HEK293 (cell line): ENCODE results near the gene KCNK2.

Experiments
- CTCF ChIA-PET: fragments of 350-600 bp; formaldehyde crosslinking; extraction: SDS; loops from one replicate; lab custom pipeline; 2021; ENCODE audit warnings: antibody characterized with exemption; lab: Yijun Ruan, JAX
- POLR2A ChIA-PET: fragments of 300-600 bp; formaldehyde crosslinking; extraction: SDS; loops from one replicate; lab custom pipeline; 2020; ENCODE audit warnings: antibody characterized with exemption, inconsistent platforms; lab: Yijun Ruan, JAX
- H3K27ac ChIP-seq: fragments of 200-500 bp; sonication (Bioruptor generic); 2 replicates; pipeline ENCODE4 v1.5.1; 2014; ENCODE audit warnings: low read depth, low read length, control low read depth, inconsistent platforms; ENCODE audit errors: extremely low read depth
- H3K36me3 ChIP-seq, 2 experiments: fragments of 200-500 bp in 1 of 2; sonication (Bioruptor generic) in 1 of 2; 1 replicate in 1 of 2; 2 replicates in 1 of 2; pipeline ENCODE4 v1.5.1; 2014 to 2017; ENCODE audit warnings: inconsistent platforms in 2 of 2, low read length in 2 of 2; ENCODE audit not compliant: control insufficient read depth in 2 of 2, insufficient read depth in 1 of 2
- H3K4me1 ChIP-seq: fragments of 200-500 bp; sonication (Bioruptor generic); 2 replicates; pipeline ENCODE4 v1.5.1; 2014; ENCODE audit warnings: mild to moderate bottlenecking, low read length, inconsistent platforms; ENCODE audit not compliant: control insufficient read depth, insufficient read depth
- H3K4me3 ChIP-seq: 2 replicates; pipeline ENCODE4 v1.5.1; 2011; ENCODE audit warnings: low read depth, mild to moderate bottlenecking, control low read depth, low read length, moderate library complexity
- H3K9me3 ChIP-seq: fragments of 200-500 bp; sonication (Bioruptor generic); 2 replicates; pipeline ENCODE4 v1.5.1; 2014; ENCODE audit warnings: low read depth, low read length, inconsistent platforms; ENCODE audit not compliant: control insufficient read depth, insufficient read depth
- FEZF1 ChIP-seq: fragments of 450-650 bp; formaldehyde crosslinking; IDR thresholded peaks from 2 replicates; pipeline ENCODE4 v1.5.1; 2016; ENCODE audit warnings: missing biosample characterization, missing genetic modification characterization
- GFI1B ChIP-seq: fragments of 450-650 bp; formaldehyde crosslinking; IDR thresholded peaks from 2 replicates; pipeline ENCODE4 v1.5.1; 2016; ENCODE audit warnings: missing biosample characterization, missing genetic modification characterization
- GLIS2 ChIP-seq: fragments of 450-650 bp; formaldehyde crosslinking; IDR thresholded peaks from 2 replicates; pipeline ENCODE4 v1.5.1; 2016; ENCODE audit warnings: missing biosample characterization, missing genetic modification characterization
- HIC1 ChIP-seq: fragments of 450-650 bp; formaldehyde crosslinking; IDR thresholded peaks from 2 replicates; pipeline ENCODE4 v1.5.1; 2016; ENCODE audit warnings: missing biosample characterization, missing genetic modification characterization
- HOXA7 ChIP-seq: sonication (generic); formaldehyde crosslinking; IDR thresholded peaks from 2 replicates; pipeline ENCODE4 v1.8.1; 2022; ENCODE audit warnings: missing genetic modification reagents, borderline replicate concordance
- MYNN ChIP-seq: fragments of 450-650 bp; formaldehyde crosslinking; IDR thresholded peaks from 2 replicates; pipeline ENCODE4 v1.5.1; 2016; ENCODE audit warnings: missing biosample characterization, missing genetic modification characterization, borderline replicate concordance
- RBAK ChIP-seq: fragments of 450-650 bp; formaldehyde crosslinking; IDR thresholded peaks from 2 replicates; pipeline ENCODE4 v1.5.1; 2016; ENCODE audit warnings: missing biosample characterization, missing genetic modification characterization
- TRIM28 ChIP-seq: IDR thresholded peaks from 2 replicates; pipeline ENCODE4 v1.6.1; 2011; ENCODE audit warnings: low read length, control low read depth, borderline replicate concordance
- ZNF155 ChIP-seq: fragments of 450-650 bp; formaldehyde crosslinking; IDR thresholded peaks from 2 replicates; pipeline ENCODE4 v1.5.1; 2016; ENCODE audit warnings: missing biosample characterization, missing genetic modification characterization
- ZNF174 ChIP-seq: fragments of 450-650 bp; formaldehyde crosslinking; IDR thresholded peaks from 2 replicates; pipeline ENCODE4 v1.5.0; 2017; ENCODE audit warnings: missing biosample characterization, mild to moderate bottlenecking, missing genetic modification characterization
- ZNF23 ChIP-seq: fragments of 450-650 bp; formaldehyde crosslinking; IDR thresholded peaks from 2 replicates; pipeline ENCODE4 v1.5.1; 2016; ENCODE audit warnings: missing biosample characterization, missing genetic modification characterization, borderline replicate concordance
- ZNF48 ChIP-seq: fragments of 450-650 bp; formaldehyde crosslinking; IDR thresholded peaks from 2 replicates; pipeline ENCODE4 v1.5.1; 2016; ENCODE audit warnings: missing biosample characterization, missing genetic modification characterization
- ZNF510 ChIP-seq: fragments of 450-650 bp; formaldehyde crosslinking; IDR thresholded peaks from 2 replicates; pipeline ENCODE4 v1.5.1; 2018; ENCODE audit warnings: mild to moderate bottlenecking, missing genetic modification characterization, missing biosample characterization; ENCODE audit not compliant: insufficient replicate concordance
- ZNF514 ChIP-seq: fragments of 450-650 bp; formaldehyde crosslinking; IDR thresholded peaks from 2 replicates; pipeline ENCODE4 v1.5.1; 2016; ENCODE audit warnings: missing biosample characterization, missing genetic modification characterization
- ZNF654 ChIP-seq: fragments of 450-650 bp; formaldehyde crosslinking; IDR thresholded peaks from 2 replicates; pipeline ENCODE4 v1.5.1; 2016; ENCODE audit warnings: low read depth, missing biosample characterization, missing genetic modification characterization
- ZNF776 ChIP-seq: fragments of 450-650 bp; formaldehyde crosslinking; IDR thresholded peaks from 2 replicates; pipeline ENCODE4 v1.5.0; 2017; ENCODE audit warnings: missing biosample characterization, missing genetic modification characterization, borderline replicate concordance
- TF ChIP-seq, protein P1 (sequence below): fragments of 450-650 bp; formaldehyde crosslinking; IDR thresholded peaks from 2 replicates; pipeline ENCODE4 v1.5.0; 2017; ENCODE audit warnings: missing biosample characterization, missing genetic modification characterization, borderline replicate concordance
- TF ChIP-seq, protein P2 (sequence below): fragments of 450-650 bp; formaldehyde crosslinking; IDR thresholded peaks from 2 replicates; pipeline ENCODE4 v1.5.1; 2017; ENCODE audit warnings: missing biosample characterization, missing genetic modification characterization
- TF ChIP-seq, protein P3 (sequence below): fragments of 450-650 bp; formaldehyde crosslinking; IDR thresholded peaks from 2 replicates; pipeline ENCODE4 v1.5.1; 2016; ENCODE audit warnings: missing biosample characterization, missing genetic modification characterization
- TF ChIP-seq, protein P4 (sequence below): fragments of 450-650 bp; formaldehyde crosslinking; conservative IDR thresholded peaks from 2 replicates; pipeline ENCODE4 v1.5.1; 2016; ENCODE audit warnings: low read depth, missing biosample characterization, missing genetic modification characterization

KCNK2 gene

DNA sequence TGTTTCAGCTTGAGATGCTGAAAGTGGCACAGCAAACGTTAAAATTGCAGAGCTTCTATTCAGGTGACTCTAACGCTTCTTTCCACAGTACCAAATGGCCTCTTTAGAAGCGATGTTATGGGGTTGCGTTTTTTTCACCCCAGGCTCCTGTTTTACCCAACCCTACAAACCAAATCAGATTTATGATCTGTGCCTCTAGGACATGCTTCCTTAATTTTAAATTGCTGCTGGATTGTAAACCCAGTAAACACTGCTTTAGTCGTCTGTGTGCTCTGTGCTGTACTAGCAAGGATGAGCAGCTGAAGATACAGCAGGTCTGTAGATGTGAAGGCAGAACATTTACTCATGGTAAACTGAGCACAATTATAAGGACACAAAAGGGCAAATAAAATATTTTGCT is 13.0 kb downstream of the KCNK2 start:
- H3K4me1 ChIP-seq, result no peaks in the 10 kb centered on the region
- H3K36me3 ChIP-seq, result no peaks in the 10 kb centered on the region
- no peak overlapping the region for H3K27ac ChIP-seq
- CTCF ChIA-PET, result no interaction called here
- TF ChIP-seq ZNF776 (tag by site-specific recombination), result no peak
- POLR2A ChIA-PET, result no interaction called here
- no peak overlapping the region for H3K4me3 ChIP-seq
- no peaks in the 10 kb centered on the region for H3K9me3 ChIP-seq

GRCh38 chr1:215101511-215101910 is 19.0 kb downstream of the KCNK2 start:
- Histone ChIP-seq H3K4me3 (no peak overlapping the region), H3K4me1 (no peaks in the 10 kb centered on the region), H3K36me3 (no peaks in the 10 kb centered on the region), H3K9me3 (no peaks in the 10 kb centered on the region), H3K27ac (no peak overlapping the region)
- POLR2A ChIA-PET, result no interaction called here
- CTCF ChIA-PET, result no interaction called here
- TF ChIP-seq ZNF23 (tag by site-specific recombination) (no peak), ZNF510 (tag by site-specific recombination) (no peak), ZNF514 (tag by site-specific recombination) (no peak), ZNF174 (tag by site-specific recombination) (no peak), MYNN (tag by site-specific recombination) (no peak), ZNF48 (no peak), HIC1 (tag by site-specific recombination) (no peak), TRIM28 (no peak), ZNF654 (tag by site-specific recombination) (no peak), FEZF1 (tag by site-specific recombination) (no peak), GLIS2 (tag by site-specific recombination) (no peak), ZNF155 (tag by site-specific recombination) (no peak), HOXA7 (CRISPR knock-in tag) (no peak), RBAK (tag by site-specific recombination) (no peak), GFI1B (tag by site-specific recombination) (no peak)
- TF ChIP-seq, protein P1, sequence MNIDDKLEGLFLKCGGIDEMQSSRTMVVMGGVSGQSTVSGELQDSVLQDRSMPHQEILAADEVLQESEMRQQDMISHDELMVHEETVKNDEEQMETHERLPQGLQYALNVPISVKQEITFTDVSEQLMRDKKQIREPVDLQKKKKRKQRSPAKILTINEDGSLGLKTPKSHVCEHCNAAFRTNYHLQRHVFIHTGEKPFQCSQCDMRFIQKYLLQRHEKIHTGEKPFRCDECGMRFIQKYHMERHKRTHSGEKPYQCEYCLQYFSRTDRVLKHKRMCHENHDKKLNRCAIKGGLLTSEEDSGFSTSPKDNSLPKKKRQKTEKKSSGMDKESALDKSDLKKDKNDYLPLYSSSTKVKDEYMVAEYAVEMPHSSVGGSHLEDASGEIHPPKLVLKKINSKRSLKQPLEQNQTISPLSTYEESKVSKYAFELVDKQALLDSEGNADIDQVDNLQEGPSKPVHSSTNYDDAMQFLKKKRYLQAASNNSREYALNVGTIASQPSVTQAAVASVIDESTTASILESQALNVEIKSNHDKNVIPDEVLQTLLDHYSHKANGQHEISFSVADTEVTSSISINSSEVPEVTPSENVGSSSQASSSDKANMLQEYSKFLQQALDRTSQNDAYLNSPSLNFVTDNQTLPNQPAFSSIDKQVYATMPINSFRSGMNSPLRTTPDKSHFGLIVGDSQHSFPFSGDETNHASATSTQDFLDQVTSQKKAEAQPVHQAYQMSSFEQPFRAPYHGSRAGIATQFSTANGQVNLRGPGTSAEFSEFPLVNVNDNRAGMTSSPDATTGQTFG (tag by site-specific recombination), result no peak
- TF ChIP-seq, protein P2, sequence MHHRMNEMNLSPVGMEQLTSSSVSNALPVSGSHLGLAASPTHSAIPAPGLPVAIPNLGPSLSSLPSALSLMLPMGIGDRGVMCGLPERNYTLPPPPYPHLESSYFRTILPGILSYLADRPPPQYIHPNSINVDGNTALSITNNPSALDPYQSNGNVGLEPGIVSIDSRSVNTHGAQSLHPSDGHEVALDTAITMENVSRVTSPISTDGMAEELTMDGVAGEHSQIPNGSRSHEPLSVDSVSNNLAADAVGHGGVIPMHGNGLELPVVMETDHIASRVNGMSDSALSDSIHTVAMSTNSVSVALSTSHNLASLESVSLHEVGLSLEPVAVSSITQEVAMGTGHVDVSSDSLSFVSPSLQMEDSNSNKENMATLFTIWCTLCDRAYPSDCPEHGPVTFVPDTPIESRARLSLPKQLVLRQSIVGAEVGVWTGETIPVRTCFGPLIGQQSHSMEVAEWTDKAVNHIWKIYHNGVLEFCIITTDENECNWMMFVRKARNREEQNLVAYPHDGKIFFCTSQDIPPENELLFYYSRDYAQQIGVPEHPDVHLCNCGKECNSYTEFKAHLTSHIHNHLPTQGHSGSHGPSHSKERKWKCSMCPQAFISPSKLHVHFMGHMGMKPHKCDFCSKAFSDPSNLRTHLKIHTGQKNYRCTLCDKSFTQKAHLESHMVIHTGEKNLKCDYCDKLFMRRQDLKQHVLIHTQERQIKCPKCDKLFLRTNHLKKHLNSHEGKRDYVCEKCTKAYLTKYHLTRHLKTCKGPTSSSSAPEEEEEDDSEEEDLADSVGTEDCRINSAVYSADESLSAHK, result no peak
- TF ChIP-seq, protein P3, sequence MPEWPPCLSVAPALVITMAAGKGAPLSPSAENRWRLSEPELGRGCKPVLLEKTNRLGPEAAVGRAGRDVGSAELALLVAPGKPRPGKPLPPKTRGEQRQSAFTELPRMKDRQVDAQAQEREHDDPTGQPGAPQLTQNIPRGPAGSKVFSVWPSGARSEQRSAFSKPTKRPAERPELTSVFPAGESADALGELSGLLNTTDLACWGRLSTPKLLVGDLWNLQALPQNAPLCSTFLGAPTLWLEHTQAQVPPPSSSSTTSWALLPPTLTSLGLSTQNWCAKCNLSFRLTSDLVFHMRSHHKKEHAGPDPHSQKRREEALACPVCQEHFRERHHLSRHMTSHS (tag by site-specific recombination), result no peak
- TF ChIP-seq, protein P4, sequence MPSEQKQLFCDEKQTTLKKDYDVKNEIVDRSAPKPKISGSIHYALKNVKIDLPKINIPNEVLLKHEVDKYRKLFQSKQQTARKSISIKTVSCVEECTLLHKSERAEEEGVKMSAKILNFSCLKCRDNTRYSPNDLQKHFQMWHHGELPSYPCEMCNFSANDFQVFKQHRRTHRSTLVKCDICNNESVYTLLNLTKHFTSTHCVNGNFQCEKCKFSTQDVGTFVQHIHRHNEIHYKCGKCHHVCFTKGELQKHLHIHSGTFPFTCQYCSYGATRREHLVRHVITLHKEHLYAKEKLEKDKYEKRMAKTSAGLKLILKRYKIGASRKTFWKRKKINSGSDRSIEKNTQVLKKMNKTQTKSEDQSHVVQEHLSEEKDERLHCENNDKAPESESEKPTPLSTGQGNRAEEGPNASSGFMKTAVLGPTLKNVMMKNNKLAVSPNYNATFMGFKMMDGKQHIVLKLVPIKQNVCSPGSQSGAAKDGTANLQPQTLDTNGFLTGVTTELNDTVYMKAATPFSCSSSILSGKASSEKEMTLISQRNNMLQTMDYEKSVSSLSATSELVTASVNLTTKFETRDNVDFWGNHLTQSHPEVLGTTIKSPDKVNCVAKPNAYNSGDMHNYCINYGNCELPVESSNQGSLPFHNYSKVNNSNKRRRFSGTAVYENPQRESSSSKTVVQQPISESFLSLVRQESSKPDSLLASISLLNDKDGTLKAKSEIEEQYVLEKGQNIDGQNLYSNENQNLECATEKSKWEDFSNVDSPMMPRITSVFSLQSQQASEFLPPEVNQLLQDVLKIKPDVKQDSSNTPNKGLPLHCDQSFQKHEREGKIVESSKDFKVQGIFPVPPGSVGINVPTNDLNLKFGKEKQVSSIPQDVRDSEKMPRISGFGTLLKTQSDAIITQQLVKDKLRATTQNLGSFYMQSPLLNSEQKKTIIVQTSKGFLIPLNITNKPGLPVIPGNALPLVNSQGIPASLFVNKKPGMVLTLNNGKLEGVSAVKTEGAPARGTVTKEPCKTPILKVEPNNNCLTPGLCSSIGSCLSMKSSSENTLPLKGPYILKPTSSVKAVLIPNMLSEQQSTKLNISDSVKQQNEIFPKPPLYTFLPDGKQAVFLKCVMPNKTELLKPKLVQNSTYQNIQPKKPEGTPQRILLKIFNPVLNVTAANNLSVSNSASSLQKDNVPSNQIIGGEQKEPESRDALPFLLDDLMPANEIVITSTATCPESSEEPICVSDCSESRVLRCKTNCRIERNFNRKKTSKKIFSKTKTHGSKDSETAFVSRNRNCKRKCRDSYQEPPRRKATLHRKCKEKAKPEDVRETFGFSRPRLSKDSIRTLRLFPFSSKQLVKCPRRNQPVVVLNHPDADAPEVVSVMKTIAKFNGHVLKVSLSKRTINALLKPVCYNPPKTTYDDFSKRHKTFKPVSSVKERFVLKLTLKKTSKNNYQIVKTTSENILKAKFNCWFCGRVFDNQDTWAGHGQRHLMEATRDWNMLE (tag by site-specific recombination), result no peak
- TF ChIP-seq, all 188 proteins: peak for 0
